Activated naive CD4-positive, alpha-beta T cell treated with anti-CD3 and anti-CD28 coated beads, Interleukin-2, amount 10 ng/mL, durations not matched to agents 7 days and 5 days (primary cell): ENCODE data around the gene TRAF6.
A peak's percentile ranks its signal among the peaks of the same experiment; 100 is the strongest.

Source experiments
- CTCF ChIA-PET: fragments of 350-600 bp; sonication (Branson Sonifier 250); formaldehyde crosslinking; loops from one replicate; lab custom pipeline; 2021; ENCODE audit warnings: antibody characterized with exemption; lab: Charles Lee
- DNase-seq: peaks from one replicate; pipeline ENCODE4 v3.0.0-alpha.2; 2020
- H3K27ac Mint-ChIP-seq: one replicate; pipeline ENCODE4 v1.8.0; 2021; ENCODE audit warnings: mild to moderate bottlenecking, moderate library complexity, mixed read lengths
- H3K27me3 Mint-ChIP-seq: one replicate; pipeline ENCODE4 v1.8.0; 2021; ENCODE audit warnings: mild to moderate bottlenecking, mixed read lengths
- H3K36me3 Mint-ChIP-seq: one replicate; pipeline ENCODE4 v1.8.0; 2021; ENCODE audit warnings: mixed read lengths
- H3K4me1 Mint-ChIP-seq: one replicate; pipeline ENCODE4 v1.8.0; 2021; ENCODE audit warnings: mixed read lengths
- H3K4me3 Mint-ChIP-seq: one replicate; pipeline ENCODE4 v1.8.0; 2021; ENCODE audit warnings: mild to moderate bottlenecking, moderate library complexity, mixed read lengths
- H3K9me3 Mint-ChIP-seq: one replicate; pipeline ENCODE4 v1.8.0; 2021; ENCODE audit warnings: mixed read lengths

Gene TRAF6

GRCh38 chr11:36509201-36509639 is 852 bp downstream of the TRAF6 start:
- Mint-ChIP-seq H3K36me3 (peaks cover 17% of the 10 kb centered on the region), H3K27me3 (peaks cover 4% of the 10 kb centered on the region), H3K4me3 (peak overlapping the region; percentile 99), H3K27ac (peak overlapping the region; percentile 92), H3K9me3 (no peaks in the 10 kb centered on the region), H3K4me1 (peaks cover 30% of the 10 kb centered on the region)
- peak; percentile 24 for DNase-seq
- CTCF ChIA-PET: interaction anchor here (0.6 to 3.2 kb wide), 10 partner anchors 13 to 219 kb away, joined by 3 to 17 read pairs (median 4); no protein-coding TSS in a partner anchor

GRCh38 chr11:36508743-36509142 is 1.3 kb downstream of the TRAF6 start:
- H3K4me1 Mint-ChIP-seq: peaks cover 30% of the 10 kb centered on the region
- DNase-seq: no peak
- H3K27me3 Mint-ChIP-seq: peaks cover under 1% of the 10 kb centered on the region
- CTCF ChIA-PET: interaction anchor here (0.6 to 3.2 kb wide), 9 partner anchors 16 to 219 kb away, joined by 3 to 17 read pairs (median 4); no protein-coding TSS in a partner anchor
- no peaks in the 10 kb centered on the region for H3K9me3 Mint-ChIP-seq
- peaks cover 18% of the 10 kb centered on the region for H3K36me3 Mint-ChIP-seq
- peak overlapping the region; percentile 92 for H3K27ac Mint-ChIP-seq
- H3K4me3 Mint-ChIP-seq: peak overlapping the region; percentile 99

GRCh38 chr11:36507824-36508489 is 2.1 kb downstream of the TRAF6 start:
- Mint-ChIP-seq H3K27ac (no peak overlapping the region), H3K9me3 (no peaks in the 10 kb centered on the region), H3K4me3 (peak overlapping the region; percentile 99), H3K27me3 (no peaks in the 10 kb centered on the region), H3K4me1 (peaks cover 30% of the 10 kb centered on the region), H3K36me3 (peaks cover 18% of the 10 kb centered on the region)
- no peak for DNase-seq
- CTCF ChIA-PET: interaction anchor here (0.6 to 3.2 kb wide), 8 partner anchors 15 to 218 kb away, joined by 3 to 17 read pairs (median 4); no protein-coding TSS in a partner anchor

GRCh38 chr11:36501236-36501635 is 8.8 kb downstream of the TRAF6 start:
- no peaks in the 10 kb centered on the region for H3K27me3 Mint-ChIP-seq
- H3K9me3 Mint-ChIP-seq: no peaks in the 10 kb centered on the region
- CTCF ChIA-PET: interaction anchor here (1.0 to 3.0 kb wide), 6 partner anchors 8 to 245 kb away, joined by 3 to 28 read pairs (median 5); partner anchors contain the start of gene TRAF6
- no peak for DNase-seq
- H3K4me1 Mint-ChIP-seq: peaks cover 22% of the 10 kb centered on the region
- H3K36me3 Mint-ChIP-seq: peaks cover 39% of the 10 kb centered on the region
- H3K27ac Mint-ChIP-seq: no peak overlapping the region
- no peak overlapping the region for H3K4me3 Mint-ChIP-seq

- no peaks in the 10 kb centered on the region for H3K27me3 Mint-ChIP-seq
- peaks cover 34% of the 10 kb centered on the region for H3K36me3 Mint-ChIP-seq
- DNase-seq: no peak
- no peak overlapping the region for H3K27ac Mint-ChIP-seq
- CTCF ChIA-PET: interaction anchor here (1.0 to 3.0 kb wide), 7 partner anchors 7 to 208 kb away, joined by 4 to 28 read pairs (median 5); partner anchors contain the start of gene TRAF6
- peaks cover 16% of the 10 kb centered on the region for H3K4me1 Mint-ChIP-seq
- no peaks in the 10 kb centered on the region for H3K9me3 Mint-ChIP-seq
- no peak overlapping the region for H3K4me3 Mint-ChIP-seq
Observed at GRCh38 chr11:36500315-36500721, 9.8 kb downstream of the TRAF6 start.

- H3K27ac Mint-ChIP-seq: no peak overlapping the region
- peaks cover 14% of the 10 kb centered on the region for H3K4me1 Mint-ChIP-seq
- no peaks in the 10 kb centered on the region for H3K27me3 Mint-ChIP-seq
Observed at GRCh38 chr11:36499315-36499714, 10.8 kb downstream of the TRAF6 start.

GRCh38 chr11:36498721-36499120 is 11.4 kb downstream of the TRAF6 start:
- peaks cover 33% of the 10 kb centered on the region for H3K36me3 Mint-ChIP-seq
- H3K27ac Mint-ChIP-seq: no peak overlapping the region
- no peak for DNase-seq
- CTCF ChIA-PET: interaction anchor here (0.6 to 2.1 kb wide), 3 partner anchors 20 to 744 kb away, joined by 3 to 8 read pairs (median 5); no protein-coding TSS in a partner anchor
- H3K9me3 Mint-ChIP-seq: no peaks in the 10 kb centered on the region
- no peaks in the 10 kb centered on the region for H3K27me3 Mint-ChIP-seq
- H3K4me1 Mint-ChIP-seq: peaks cover 14% of the 10 kb centered on the region
- no peak overlapping the region for H3K4me3 Mint-ChIP-seq

More at GRCh38 chr11:36499315-36499714, 10.8 kb downstream of the TRAF6 start:
- Mint-ChIP-seq H3K9me3 (no peaks in the 10 kb centered on the region), H3K4me3 (no peak overlapping the region), H3K36me3 (peaks cover 34% of the 10 kb centered on the region)
- DNase-seq: no peak
- CTCF ChIA-PET: interaction anchor here (0.6 to 2.1 kb wide), 4 partner anchors 21 to 745 kb away, joined by 3 to 8 read pairs (median 4); no protein-coding TSS in a partner anchor

GRCh38 chr11:36493332-36493731 is 16.7 kb downstream of the TRAF6 start:
- Mint-ChIP-seq H3K9me3 (no peaks in the 10 kb centered on the region), H3K27ac (no peak overlapping the region), H3K27me3 (no peaks in the 10 kb centered on the region), H3K36me3 (peaks cover 44% of the 10 kb centered on the region), H3K4me1 (peaks cover 9% of the 10 kb centered on the region), H3K4me3 (no peak overlapping the region)
- DNase-seq: no peak
- CTCF ChIA-PET: interaction anchor here (0.7 to 4.8 kb wide), 45 partner anchors 9 to 874 kb away, joined by 3 to 152 read pairs (median 4); partner anchors contain the start of genes PRR5L and TRAF6

GRCh38 chr11:36492724-36493304 is 17.3 kb downstream of the TRAF6 start:
- no peak overlapping the region for H3K27ac Mint-ChIP-seq
- H3K36me3 Mint-ChIP-seq: peaks cover 43% of the 10 kb centered on the region
- CTCF ChIA-PET: interaction anchor here (0.7 to 4.8 kb wide), 45 partner anchors 9 to 873 kb away, joined by 3 to 152 read pairs (median 4); partner anchors contain the start of genes PRR5L and TRAF6
- peaks cover 14% of the 10 kb centered on the region for H3K4me1 Mint-ChIP-seq
- no peaks in the 10 kb centered on the region for H3K9me3 Mint-ChIP-seq
- peak; percentile 48 for DNase-seq
- H3K4me3 Mint-ChIP-seq: no peak overlapping the region
- H3K27me3 Mint-ChIP-seq: no peaks in the 10 kb centered on the region

GRCh38 chr11:36490026-36490806 is 19.9 kb downstream of the TRAF6 start:
- CTCF ChIA-PET: interaction anchor here (0.7 to 4.8 kb wide), 5 partner anchors 10 to 196 kb away, joined by 3 to 152 read pairs (median 13); partner anchors contain the start of gene PRR5L

GRCh38 chr11:36488096-36488495 is 22.0 kb downstream of the TRAF6 start:
- Mint-ChIP-seq H3K27ac (no peak overlapping the region), H3K36me3 (peaks cover 54% of the 10 kb centered on the region), H3K27me3 (no peaks in the 10 kb centered on the region)

More at GRCh38 chr11:36490026-36490806, 19.9 kb downstream of the TRAF6 start:
- no peak for DNase-seq
- no peaks in the 10 kb centered on the region for H3K9me3 Mint-ChIP-seq
- peaks cover 20% of the 10 kb centered on the region for H3K4me1 Mint-ChIP-seq
- no peaks in the 10 kb centered on the region for H3K27me3 Mint-ChIP-seq
- no peak overlapping the region for H3K27ac Mint-ChIP-seq
- no peak overlapping the region for H3K4me3 Mint-ChIP-seq
- H3K36me3 Mint-ChIP-seq: peaks cover 51% of the 10 kb centered on the region

GRCh38 chr11:36487619-36488018 is 22.5 kb downstream of the TRAF6 start:
- Mint-ChIP-seq H3K27me3 (no peaks in the 10 kb centered on the region), H3K27ac (no peak overlapping the region)

More at GRCh38 chr11:36488096-36488495, 22.0 kb downstream of the TRAF6 start:
- CTCF ChIA-PET: interaction anchor here (0.8 to 2.8 kb wide), 6 partner anchors 8 to 198 kb away, joined by 3 to 18 read pairs (median 10); no protein-coding TSS in a partner anchor
- DNase-seq: no peak
- H3K4me3 Mint-ChIP-seq: no peak overlapping the region
- peaks cover 26% of the 10 kb centered on the region for H3K4me1 Mint-ChIP-seq
- peaks cover 2% of the 10 kb centered on the region for H3K9me3 Mint-ChIP-seq

GRCh38 chr11:36485298-36486002 is 24.6 kb downstream of the TRAF6 start:
- Mint-ChIP-seq H3K27ac (no peak overlapping the region), H3K4me1 (peaks cover 28% of the 10 kb centered on the region), H3K27me3 (no peaks in the 10 kb centered on the region), H3K36me3 (peaks cover 38% of the 10 kb centered on the region), H3K9me3 (peaks cover 3% of the 10 kb centered on the region), H3K4me3 (no peak overlapping the region)
- no peak for DNase-seq
- CTCF ChIA-PET: no interaction called here

More at GRCh38 chr11:36487619-36488018, 22.5 kb downstream of the TRAF6 start:
- H3K9me3 Mint-ChIP-seq: peaks cover 3% of the 10 kb centered on the region
- peaks cover 50% of the 10 kb centered on the region for H3K36me3 Mint-ChIP-seq
- no peak for DNase-seq
- peaks cover 28% of the 10 kb centered on the region for H3K4me1 Mint-ChIP-seq
- CTCF ChIA-PET: interaction anchor here (0.6 to 2.6 kb wide), 5 partner anchors 9 to 263 kb away, joined by 3 to 18 read pairs (median 7); no protein-coding TSS in a partner anchor
- no peak overlapping the region for H3K4me3 Mint-ChIP-seq
